ENCODE measurements around the gene TCP1. TPM values are rescaled to one million over a fixed set of nuclear protein-coding genes. Genes with fewer than 3 reads are reported as not detected.
A peak's percentile ranks its signal among the peaks of the same experiment; 100 is the strongest.
"Not testable (repeated sequence)": the region's sequence is repeated elsewhere in the genome, so short reads cannot be mapped to it uniquely, and the experiment has no call there.

The TCP1 gene
- total RNA-seq, 6 donors from 2014 or later: 43.0 to 128 (median 95.2) TPM

GRCh38 chr6:159804504-159804903, 15.1 kb upstream of the TCP1 start:
- DNase-seq: no peak
- Histone ChIP-seq H3K36me3 (peaks cover 4 to 10% (median 6%) of the 10 kb centered on the region in 4 donors), H3K27ac (no peak overlapping the region), H3K4me1 (peaks cover 0 to 4% (median 0%) of the 10 kb centered on the region in 4 donors), H3K27me3 (no peaks in the 10 kb centered on the region), H3K4me3 (no peak overlapping the region), H3K9me3 (no peaks in the 10 kb centered on the region)
- no peak for ATAC-seq (ENCODE audit: low FRiP score in 2 of 2)
- TF ChIP-seq EP300 (IDR thresholded peaks at IDR 0.05): no peak
- no peak for TF ChIP-seq CTCF (IDR thresholded peaks at IDR 0.05)
- TF ChIP-seq POLR2A (IDR thresholded peaks at IDR 0.05): no peak
- no peak for TF ChIP-seq POLR2AphosphoS5 (IDR thresholded peaks at IDR 0.05)
- 93% methylated on average over 10 of the region's 10 CpGs for WGBS, 2 donors

- no peak overlapping the region for H3K4me3 ChIP-seq
- TF ChIP-seq CTCF (IDR thresholded peaks at IDR 0.05) (no peak), POLR2A (IDR thresholded peaks at IDR 0.05) (no peak), EP300 (IDR thresholded peaks at IDR 0.05) (no peak), POLR2AphosphoS5 (IDR thresholded peaks at IDR 0.05) (no peak)
- H3K4me1 ChIP-seq: peaks cover 0 to 4% (median 0%) of the 10 kb centered on the region in 4 donors
- H3K9me3 ChIP-seq: no peaks in the 10 kb centered on the region
- WGBS, 2 donors: 76 to 77% methylated on average over 8 of the region's 8 CpGs
- ATAC-seq (ENCODE audit: low FRiP score in 2 of 2) (no peak), DNase-seq (no peak)
- H3K36me3 ChIP-seq: peaks cover 17 to 31% (median 29%) of the 10 kb centered on the region in 4 donors
- no peaks in the 10 kb centered on the region for H3K27me3 ChIP-seq
- no peak overlapping the region for H3K27ac ChIP-seq
Observed at GRCh38 chr6:159801935-159802334, 12.5 kb upstream of the TCP1 start.

GRCh38 chr6:159800141-159800865, 10.9 kb upstream of the TCP1 start, which contains the start of gene PNLDC1:
PNLDC1 (plus strand) TSS chr6:159800276; CDS start chr6:159800308, 32 bp downstream.
- H3K36me3 ChIP-seq: peaks cover 17 to 37% (median 34%) of the 10 kb centered on the region in 4 donors
- ATAC-seq (ENCODE audit: low FRiP score in 2 of 2): peak in 1 of 2 donors; percentile 21
- DNase-seq: peak in 1 of 2 donors; percentile 69

GRCh38 chr6:159797554-159797953, 8.2 kb upstream of the TCP1 start:
- H3K9me3 ChIP-seq: no peaks in the 10 kb centered on the region
- no peak overlapping the region for H3K4me3 ChIP-seq
- no peak overlapping the region for H3K27ac ChIP-seq
- ATAC-seq (ENCODE audit: low FRiP score in 2 of 2) (no peak), DNase-seq (no peak)
- 0 to 90% methylated on average over 1 of the region's 1 CpG for WGBS, 2 donors
- no peaks in the 10 kb centered on the region for H3K27me3 ChIP-seq
- peaks cover 0 to 12% (median 7%) of the 10 kb centered on the region in 4 donors for H3K4me1 ChIP-seq
- TF ChIP-seq POLR2AphosphoS5 (IDR thresholded peaks at IDR 0.05): no peak
- TF ChIP-seq EP300 (IDR thresholded peaks at IDR 0.05): no peak
- TF ChIP-seq CTCF (IDR thresholded peaks at IDR 0.05): no peak
- no peak for TF ChIP-seq POLR2A (IDR thresholded peaks at IDR 0.05)
- H3K36me3 ChIP-seq: peaks cover 17 to 61% (median 43%) of the 10 kb centered on the region in 4 donors

More at GRCh38 chr6:159800141-159800865, 10.9 kb upstream of the TCP1 start, which contains the start of gene PNLDC1:
- no peak within 1 kb of the TSS for H3K27ac ChIP-seq
- TF ChIP-seq EP300 (IDR thresholded peaks at IDR 0.05) (no peak), POLR2A (IDR thresholded peaks at IDR 0.05) (no peak), CTCF (IDR thresholded peaks at IDR 0.05) (no peak), POLR2AphosphoS5 (IDR thresholded peaks at IDR 0.05) (no peak)
- 92 to 94% methylated on average over 41 to 43 of the region's 50 CpGs for WGBS, 2 donors
- no peaks in the 10 kb centered on the region for H3K9me3 ChIP-seq
- H3K4me1 ChIP-seq: peaks cover 0 to 4% (median 4%) of the 10 kb centered on the region in 4 donors
- no peaks in the 10 kb centered on the region for H3K27me3 ChIP-seq
- H3K4me3 ChIP-seq: no peak within 1 kb of the TSS

GRCh38 chr6:159794976-159795375, 5.6 kb upstream of the TCP1 start:
- 56 to 75% methylated on average over 7 to 8 of the region's 8 CpGs for WGBS, 2 donors
- H3K27me3 ChIP-seq; ATAC-seq (ENCODE audit: low FRiP score in 2 of 2); DNase-seq; H3K9me3 ChIP-seq; H3K4me3 ChIP-seq: not testable (repeated sequence)
- H3K4me1 ChIP-seq: peaks cover 16 to 30% (median 22%) of the 10 kb centered on the region in 4 donors
- H3K36me3 ChIP-seq: peaks cover 17 to 63% (median 42%) of the 10 kb centered on the region in 4 donors
- H3K27ac ChIP-seq: peak overlapping the region in 2 of 4 donors; percentile 36 to 53
